ENCODE results near the gene LYSMD2.

Gene LYSMD2

DNA sequence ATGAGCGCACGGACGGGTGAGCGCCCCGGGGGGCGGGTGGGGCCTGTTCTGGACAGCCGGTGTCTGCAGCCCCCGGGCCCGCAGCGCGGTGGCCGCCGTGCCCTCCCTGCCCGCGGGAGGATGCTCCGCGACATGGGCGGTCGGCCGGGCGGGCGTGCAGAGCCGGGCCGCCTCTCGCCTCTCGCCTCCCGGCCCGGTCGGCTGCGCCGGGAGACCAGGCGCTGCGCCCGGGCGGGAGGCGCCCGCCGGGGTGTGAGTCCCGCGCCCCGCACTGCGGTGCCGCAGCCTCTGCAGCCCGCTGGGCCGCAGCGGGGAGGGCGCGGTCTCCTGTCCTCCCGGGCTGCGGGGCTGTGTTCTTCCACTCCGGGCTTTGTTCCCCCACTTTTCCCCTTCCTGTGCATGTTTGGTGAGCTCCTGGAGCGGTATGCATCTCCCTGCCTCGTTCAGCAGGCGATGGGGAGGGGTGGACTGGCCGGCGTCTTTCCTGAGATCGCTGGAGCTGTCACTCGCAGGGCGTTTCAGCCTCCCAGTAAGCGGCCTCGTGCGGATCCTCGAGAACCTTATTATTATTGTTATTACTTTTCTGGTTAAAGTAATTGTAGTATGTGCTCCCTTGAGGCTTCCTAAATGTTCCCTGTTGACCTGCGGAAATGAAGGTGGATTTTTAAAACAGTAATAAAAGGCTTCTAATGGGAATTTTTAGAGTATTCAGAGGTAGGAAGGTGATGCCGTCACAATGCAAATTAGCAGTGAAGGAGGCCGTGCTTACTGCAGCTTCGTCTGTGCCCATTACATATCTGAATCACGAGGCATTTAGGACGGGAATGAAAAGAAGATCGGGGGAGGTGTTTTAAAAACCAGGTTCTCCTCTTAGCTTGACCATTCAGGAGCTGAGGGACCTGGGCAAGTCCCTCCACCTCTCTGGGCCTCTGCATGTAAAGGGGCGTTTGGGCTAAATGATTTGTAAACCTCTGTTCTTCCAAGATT is 14.5 kb upstream of the LYSMD2 start:
- no peak for DNase-seq (ENCODE audit: low read depth)

GRCh38 chr15:51750792-51751696 is 13.6 kb upstream of the LYSMD2 start, which contains the start of gene TMOD2:
Gene TMOD2, plus strand, starts transcription at chr15:51751597. Its CDS starts 14,845 bp downstream, at chr15:51766442.
- DNase-seq (ENCODE audit: low read depth) = no peak

- no peak for DNase-seq (ENCODE audit: low read depth)
Measured at GRCh38 chr15:51750186-51750585, 12.7 kb upstream of the LYSMD2 start.

- DNase-seq (ENCODE audit: low read depth) = no peak
Measured at GRCh38 chr15:51749307-51749706, 11.9 kb upstream of the LYSMD2 start.

DNA sequence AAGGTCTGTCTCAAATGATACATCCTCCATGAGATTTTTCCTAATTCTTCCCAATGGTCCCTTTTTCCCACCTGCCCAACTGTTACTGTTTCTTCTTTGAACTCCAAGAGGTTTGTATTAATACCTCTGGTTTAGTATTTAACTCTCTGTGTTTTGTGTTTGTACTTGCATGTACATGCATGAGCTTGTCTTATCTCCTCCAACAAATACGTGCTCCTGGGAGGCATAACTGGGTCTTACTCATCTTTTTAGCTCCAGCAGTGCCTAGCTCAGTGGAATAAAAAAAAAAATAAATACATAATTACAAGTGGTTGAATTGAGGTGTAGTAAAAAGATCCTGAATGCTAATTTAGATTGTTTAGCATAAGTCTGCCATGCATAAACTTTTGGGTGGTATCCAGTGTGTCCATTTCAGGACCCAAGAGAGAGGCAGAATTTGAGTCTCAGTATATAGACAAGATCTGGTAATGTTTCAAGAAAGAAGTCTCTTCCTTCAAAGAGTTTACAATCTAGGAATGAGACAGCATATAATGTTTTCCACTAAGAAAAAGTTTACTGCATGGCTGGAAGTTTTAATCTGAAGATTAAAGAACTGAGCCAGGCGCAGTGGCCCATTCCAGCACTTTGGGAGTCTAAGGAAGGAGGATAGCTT is 1.7 kb upstream of the LYSMD2 start:
- no peak for DNase-seq (ENCODE audit: low read depth)

- DNase-seq (ENCODE audit: low read depth) = no peak
Measured at GRCh38 chr15:51738553-51738952, 1.1 kb upstream of the LYSMD2 start.

GRCh38 chr15:51736751-51737521 is 519 bp downstream of the LYSMD2 start:
- DNase-seq (ENCODE audit: low read depth) = peak; percentile 47

GRCh38 chr15:51736069-51736468 is 1.4 kb downstream of the LYSMD2 start:
- DNase-seq (ENCODE audit: low read depth) = no peak

DNA sequence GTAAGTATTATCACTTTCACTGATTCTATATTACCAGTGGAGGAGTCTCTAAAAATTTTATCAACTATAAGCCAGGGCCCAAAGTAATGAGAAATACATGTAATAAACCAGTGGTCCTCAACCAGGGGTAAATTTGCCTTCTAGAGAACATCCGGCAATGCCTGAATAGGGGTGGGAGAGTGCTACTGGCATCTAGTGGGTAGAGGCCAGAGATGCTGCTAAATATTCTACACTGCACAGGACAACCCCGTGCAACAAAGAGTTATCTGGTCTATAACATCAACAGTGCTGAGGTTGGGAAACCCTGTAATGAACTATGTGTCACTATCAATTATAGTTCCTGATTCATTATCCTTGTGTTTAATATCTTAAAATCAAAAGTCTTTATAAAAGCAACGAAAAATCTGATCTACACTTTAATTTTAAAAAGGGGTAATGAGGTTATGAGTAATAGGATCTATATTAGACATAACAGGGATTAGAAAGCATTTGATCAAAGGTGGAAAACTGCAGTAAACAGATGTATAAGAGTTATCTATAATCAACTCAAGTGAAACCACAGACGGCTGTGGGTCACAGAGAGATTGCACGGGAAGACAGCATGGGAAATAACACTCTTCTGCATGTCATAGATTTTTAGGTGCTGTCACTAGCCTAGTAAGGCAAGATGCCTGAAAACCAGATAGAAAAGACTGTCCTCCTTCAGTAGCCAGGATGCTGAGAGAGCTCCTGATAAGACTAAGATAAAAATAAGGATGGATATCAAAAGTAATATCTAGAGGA is 2.0 kb downstream of the LYSMD2 start:
- no peak for DNase-seq (ENCODE audit: low read depth)

DNA sequence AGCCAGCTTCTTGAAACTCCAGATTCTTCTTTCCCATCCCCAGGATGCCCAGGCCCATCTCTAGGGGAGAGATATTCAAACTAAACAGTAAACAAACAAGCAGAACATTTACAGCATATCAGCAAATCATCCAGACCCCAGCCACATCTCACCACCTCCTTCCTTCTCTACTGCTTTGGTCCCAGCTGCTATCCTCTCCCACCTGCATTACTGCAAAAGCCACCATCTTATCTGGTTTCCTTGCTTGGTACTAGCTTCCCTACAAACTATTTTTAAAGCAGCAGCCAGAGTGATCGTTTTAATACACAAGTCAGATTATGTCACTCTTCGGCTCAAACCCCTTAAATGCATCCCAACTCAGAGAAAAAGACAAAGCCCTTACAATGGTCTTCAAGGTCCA is 4.8 kb downstream of the LYSMD2 start:
- DNase-seq (ENCODE audit: low read depth) = no peak

- no peak for DNase-seq (ENCODE audit: low read depth)
Measured at GRCh38 chr15:51731549-51732267, 5.7 kb downstream of the LYSMD2 start.

DNA sequence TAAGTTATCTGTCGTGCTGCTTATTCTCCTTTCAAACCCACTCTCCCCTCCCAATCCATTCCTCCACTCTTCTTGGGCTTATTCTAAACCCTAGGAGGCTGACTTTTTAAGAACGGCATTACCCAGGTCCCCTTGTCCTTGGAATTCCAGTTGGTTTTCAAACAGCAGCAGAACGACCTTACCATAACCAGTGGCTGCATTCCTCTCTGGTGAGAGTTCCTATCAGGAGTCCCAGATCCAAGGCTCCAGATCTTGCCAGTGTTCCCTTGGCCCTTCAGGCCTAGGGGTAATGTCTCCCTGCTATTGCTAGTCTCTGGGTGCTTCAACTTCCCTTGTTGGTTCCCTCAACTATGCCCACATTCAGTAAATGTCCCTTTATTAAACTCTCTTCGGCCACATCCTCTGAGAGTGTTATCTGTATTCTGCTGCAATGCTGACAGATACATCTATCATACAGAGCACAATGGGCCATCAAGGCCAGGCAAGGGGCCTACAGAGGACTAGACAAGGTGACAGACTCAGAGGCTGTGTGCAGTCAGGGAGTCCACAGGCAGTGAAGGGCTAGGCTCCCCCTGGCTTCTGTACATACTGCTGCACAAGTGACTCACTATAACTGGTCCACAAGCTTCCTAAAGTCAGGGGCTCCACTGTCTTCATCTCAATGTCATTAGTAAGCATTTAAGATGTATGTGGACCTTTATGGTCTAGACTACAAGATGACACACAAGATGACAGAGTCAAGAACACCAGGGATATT is 10.1 kb downstream of the LYSMD2 start:
- DNase-seq (ENCODE audit: low read depth) = no peak

DNA sequence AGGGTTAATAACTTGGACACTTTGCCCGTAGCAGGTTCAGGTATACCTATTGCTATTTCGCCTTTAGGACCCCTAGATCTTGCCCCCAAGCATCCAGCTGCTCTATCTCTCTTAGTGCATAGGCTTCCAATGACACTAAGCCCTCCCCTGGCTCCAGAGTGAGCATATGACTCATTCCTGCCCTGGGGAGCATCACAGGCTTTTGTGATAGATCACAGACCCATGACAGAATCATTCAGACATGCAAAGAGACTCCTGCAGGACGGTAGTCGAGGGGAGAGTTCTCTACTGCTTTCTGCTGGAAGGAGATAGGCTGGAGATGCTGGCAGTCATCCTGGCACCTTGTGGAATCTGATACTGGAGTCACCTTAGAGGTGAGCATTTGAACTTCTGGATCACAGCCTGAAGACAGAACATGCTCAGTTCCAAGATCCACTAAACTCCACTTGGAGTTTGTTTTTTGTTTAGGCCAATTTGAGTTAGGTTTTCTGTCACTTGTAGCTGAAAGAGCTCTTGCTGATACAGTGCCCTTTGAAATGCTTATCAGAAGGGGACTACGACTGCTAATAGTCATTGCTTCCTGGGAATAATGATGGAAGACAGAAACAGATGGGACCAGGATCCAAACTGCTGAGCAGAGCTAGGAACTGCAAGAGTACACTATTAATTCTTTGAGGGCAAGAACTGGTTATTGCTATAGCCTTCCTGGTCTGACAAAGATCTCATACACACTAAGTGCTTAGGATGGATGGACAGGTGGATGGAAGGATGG is 11.0 kb downstream of the LYSMD2 start:
- DNase-seq (ENCODE audit: low read depth) = no peak

GRCh38 chr15:51724673-51725072 is 12.8 kb downstream of the LYSMD2 start:
- DNase-seq (ENCODE audit: low read depth) = no peak

DNA sequence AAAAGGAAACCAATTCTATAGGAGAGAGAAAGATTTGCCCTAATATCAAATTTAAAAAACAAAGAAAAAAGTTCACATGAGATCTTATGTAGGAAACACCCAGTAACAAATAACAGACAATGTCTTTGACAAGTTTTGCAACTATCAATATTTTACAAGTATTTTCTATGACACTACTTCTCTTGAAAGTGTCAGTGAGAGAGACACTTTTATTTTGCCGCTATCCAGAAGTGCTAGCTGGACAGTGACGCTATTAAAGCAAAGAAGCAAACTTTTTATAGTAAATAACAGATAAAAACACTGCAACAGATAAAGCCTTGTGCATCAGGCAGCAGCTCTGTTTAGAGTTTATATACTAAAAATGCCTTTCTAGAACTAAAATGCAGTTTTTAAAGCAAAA is 13.3 kb downstream of the LYSMD2 start:
- DNase-seq (ENCODE audit: low read depth) = no peak

DNA sequence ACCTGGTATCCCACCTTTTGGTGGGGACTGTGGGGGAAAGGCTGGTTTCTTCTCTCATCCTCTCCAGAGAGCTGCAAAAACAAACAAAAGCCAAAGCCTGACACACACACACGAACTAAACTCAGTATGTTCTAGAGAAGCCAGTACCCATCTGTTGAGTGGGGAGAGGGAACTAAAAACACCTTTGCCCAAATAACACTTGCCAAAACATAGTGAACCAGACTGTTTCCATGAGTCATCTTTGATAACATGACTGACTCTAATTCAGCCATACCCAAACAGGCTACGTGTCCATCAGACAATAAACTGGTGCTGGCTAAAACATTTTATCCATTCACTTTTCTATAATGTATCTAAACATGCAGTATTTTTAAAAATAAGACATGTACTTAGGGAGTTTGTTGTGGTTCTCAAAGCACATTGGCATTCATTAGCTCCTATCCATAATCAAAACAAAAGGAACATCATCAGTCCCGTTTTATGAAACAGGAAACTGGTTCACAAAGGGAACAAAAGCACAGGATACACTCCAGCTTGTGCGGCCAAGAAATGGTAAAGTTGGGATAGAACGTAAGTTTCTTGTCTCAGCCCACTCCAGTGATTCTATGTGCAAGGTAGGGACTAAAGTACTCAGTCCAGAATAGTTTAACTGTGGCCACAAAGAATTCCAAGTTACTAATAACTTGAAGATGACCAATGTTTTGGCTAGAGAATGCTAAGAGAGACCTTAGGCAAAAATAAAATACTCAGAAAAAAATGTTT is 16.1 kb downstream of the LYSMD2 start:
- no peak for DNase-seq (ENCODE audit: low read depth)

- DNase-seq (ENCODE audit: low read depth) = no peak
Measured at GRCh38 chr15:51720201-51720995, 17.1 kb downstream of the LYSMD2 start.

Data from activated gamma-delta T cell treated with anti-CD3 and anti-CD28 coated beads, Interleukin-2, amount 50 U/mL, for 16 hours (primary cell).